ENCODE measurements around the gene TRAF2. TPM values are rescaled to one million over a fixed set of nuclear protein-coding genes. Genes with fewer than 3 reads are reported as not detected.

TRAF2 gene
- total RNA-seq, 2 donors from 2014 or later, result 5.2 to 30.7 TPM

DNA sequence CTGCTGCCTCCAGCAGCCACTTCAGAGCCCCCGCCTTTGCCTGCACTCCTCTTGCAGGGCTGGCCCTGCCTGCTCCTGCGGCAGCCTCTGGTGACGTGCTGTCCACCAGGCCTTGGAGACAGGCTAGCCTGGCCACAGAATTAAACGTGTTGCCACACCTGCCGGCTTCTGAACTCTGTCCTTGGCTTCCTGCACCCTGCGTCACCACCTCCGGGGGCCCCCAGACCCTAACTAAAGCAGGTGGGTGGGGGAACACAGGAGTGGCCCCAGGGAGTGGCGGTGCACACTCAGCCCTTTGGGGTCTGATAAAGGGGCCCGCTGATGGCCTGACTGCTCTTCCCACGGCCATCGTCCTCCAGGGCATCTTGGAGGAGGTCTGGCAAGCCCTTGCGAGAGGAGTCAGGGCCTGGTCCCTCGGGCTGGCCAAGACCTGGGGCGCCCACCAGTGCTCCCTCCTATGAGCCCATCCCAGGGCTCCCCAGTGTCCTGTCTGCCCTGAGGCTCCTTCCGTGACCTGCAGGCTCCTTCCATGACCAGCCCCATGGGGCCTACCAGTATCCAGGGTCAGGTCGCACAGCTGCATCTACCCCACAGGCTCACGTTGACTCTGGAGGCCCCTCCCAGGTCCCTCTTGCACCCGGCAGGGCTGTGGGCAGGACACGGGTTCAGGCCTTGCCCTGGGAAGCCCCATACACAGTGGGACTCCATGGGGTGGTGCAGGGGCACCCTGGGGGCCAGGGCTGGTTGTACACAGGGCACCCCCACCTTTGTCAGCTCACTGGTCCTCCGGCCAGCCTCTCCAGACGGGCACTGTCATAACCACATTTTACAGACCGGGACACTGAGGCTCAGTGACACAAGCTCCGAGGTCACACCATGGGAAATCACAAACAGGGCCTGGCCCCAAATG, 35.2 kb upstream of the TRAF2 start:
- Histone ChIP-seq H3K9me3 (no peaks in the 10 kb centered on the region), H3K4me3 (no peak overlapping the region), H3K4me1 (peaks cover 45% of the 10 kb centered on the region), H3K36me3 (replicated peaks in 1 of 2; ENCODE audit: insufficient read depth in 1 of 2, low read depth in 2 of 2) (no peaks in the 10 kb centered on the region), H3K27me3 (no peaks in the 10 kb centered on the region), H3K27ac (peak overlapping the region; percentile 64 to 84 (median 66))
- no peak for ATAC-seq
- 63 to 67% methylated on average over 15 to 23 of the region's 23 CpGs for WGBS, 2 donors
- peak in 2 of 4 donors; percentile 2 to 49 for DNase-seq
- intact Hi-C loops (cut with DNase I), result loop anchor here (10.0 kb wide), 1 partner anchor 94 kb away; the partner anchor contains the start of genes C8G and FBXW5
- no peak for TF ChIP-seq POLR2A (IDR thresholded peaks at IDR 0.05)
- no peak for TF ChIP-seq CTCF (IDR thresholded peaks at IDR 0.05)

GRCh38 chr9:136851941-136852663, 34.2 kb upstream of the TRAF2 start, which contains the start of gene MAMDC4:
Gene MAMDC4 (plus strand): TSS chr9:136852346. CDS start chr9:136852417, 71 bp downstream.
- H3K9me3 ChIP-seq, result no peaks in the 10 kb centered on the region
- H3K4me3 ChIP-seq, result no peak within 1 kb of the TSS
- H3K4me1 ChIP-seq, result peaks cover 45% of the 10 kb centered on the region
- no peaks in the 10 kb centered on the region for H3K36me3 ChIP-seq (replicated peaks in 1 of 2; ENCODE audit: insufficient read depth in 1 of 2, low read depth in 2 of 2)
- no peak for ATAC-seq
- H3K27ac ChIP-seq, result peak within 1 kb of the TSS; percentile 9 to 66 (median 64)
- peak; percentile 68 to 86 (median 82) for DNase-seq
- no peaks in the 10 kb centered on the region for H3K27me3 ChIP-seq
- WGBS, 2 donors, result 42 to 80% methylated on average over 2 to 21 of the region's 23 CpGs
- intact Hi-C loops (cut with DNase I), result loop anchor here (10.0 kb wide), 1 partner anchor 93 kb away; the partner anchor contains the start of genes C8G and FBXW5
- TF ChIP-seq CTCF (IDR thresholded peaks at IDR 0.05) (no peak), POLR2A (IDR thresholded peaks at IDR 0.05) (no peak)

DNA sequence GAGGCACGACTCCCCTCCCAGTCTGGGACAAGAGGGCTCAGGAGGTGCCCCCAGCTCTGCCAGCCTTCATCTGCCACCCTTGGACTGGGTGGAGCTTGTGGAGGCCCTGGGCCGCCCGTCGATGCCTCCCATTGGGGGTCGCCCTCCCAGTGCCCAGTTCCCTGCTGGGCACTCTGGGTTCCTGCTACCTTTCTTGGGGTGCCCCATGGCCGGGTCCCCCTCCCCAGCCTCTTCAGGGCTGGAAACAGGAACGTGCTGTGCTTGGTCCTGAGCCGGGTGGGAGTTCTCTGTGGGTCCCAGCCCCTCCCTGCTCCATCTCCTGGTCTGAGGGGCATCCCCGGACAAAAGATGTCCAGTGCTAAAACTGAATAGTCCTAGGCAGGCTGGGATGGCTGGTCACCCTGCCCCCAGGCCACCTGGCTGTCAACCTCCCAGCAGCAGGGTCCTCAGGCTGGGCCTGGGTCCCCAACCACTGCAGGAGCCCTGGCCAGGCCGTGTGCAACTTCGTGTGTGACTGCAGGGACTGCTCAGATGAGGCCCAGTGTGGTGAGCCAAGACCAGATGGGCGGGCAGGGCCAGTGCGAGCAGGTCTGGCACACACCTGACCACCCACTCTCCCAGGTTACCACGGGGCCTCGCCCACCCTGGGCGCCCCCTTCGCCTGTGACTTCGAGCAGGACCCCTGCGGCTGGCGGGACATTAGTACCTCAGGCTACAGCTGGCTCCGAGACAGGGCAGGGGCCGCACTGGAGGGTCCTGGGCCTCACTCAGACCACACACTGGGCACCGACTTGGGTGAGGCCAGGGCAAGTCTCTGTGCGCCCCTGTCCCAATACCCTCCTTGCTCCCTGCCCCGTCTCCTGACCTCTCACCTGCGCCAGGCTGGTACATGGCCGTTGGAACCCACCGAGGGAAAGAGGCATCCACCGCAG, 33.4 kb upstream of the TRAF2 start:
- H3K9me3 ChIP-seq, result no peaks in the 10 kb centered on the region
- H3K27ac ChIP-seq, result peak overlapping the region in 3 of 4 donors; percentile 9 to 66 (median 64)
- no peaks in the 10 kb centered on the region for H3K27me3 ChIP-seq
- H3K4me1 ChIP-seq, result peaks cover 50% of the 10 kb centered on the region
- no peak overlapping the region for H3K4me3 ChIP-seq
- H3K36me3 ChIP-seq (replicated peaks in 1 of 2; ENCODE audit: insufficient read depth in 1 of 2, low read depth in 2 of 2), result no peaks in the 10 kb centered on the region
- 82 to 93% methylated on average over 8 to 22 of the region's 29 CpGs for WGBS, 2 donors
- TF ChIP-seq CTCF (IDR thresholded peaks at IDR 0.05), result no peak
- TF ChIP-seq POLR2A (IDR thresholded peaks at IDR 0.05), result no peak
- ATAC-seq (no peak), DNase-seq (peak in 2 of 4 donors; percentile 11)
- intact Hi-C loops (cut with DNase I), result loop anchor here (10.0 kb wide), 1 partner anchor 92 kb away; the partner anchor contains the start of genes C8G and FBXW5

DNA sequence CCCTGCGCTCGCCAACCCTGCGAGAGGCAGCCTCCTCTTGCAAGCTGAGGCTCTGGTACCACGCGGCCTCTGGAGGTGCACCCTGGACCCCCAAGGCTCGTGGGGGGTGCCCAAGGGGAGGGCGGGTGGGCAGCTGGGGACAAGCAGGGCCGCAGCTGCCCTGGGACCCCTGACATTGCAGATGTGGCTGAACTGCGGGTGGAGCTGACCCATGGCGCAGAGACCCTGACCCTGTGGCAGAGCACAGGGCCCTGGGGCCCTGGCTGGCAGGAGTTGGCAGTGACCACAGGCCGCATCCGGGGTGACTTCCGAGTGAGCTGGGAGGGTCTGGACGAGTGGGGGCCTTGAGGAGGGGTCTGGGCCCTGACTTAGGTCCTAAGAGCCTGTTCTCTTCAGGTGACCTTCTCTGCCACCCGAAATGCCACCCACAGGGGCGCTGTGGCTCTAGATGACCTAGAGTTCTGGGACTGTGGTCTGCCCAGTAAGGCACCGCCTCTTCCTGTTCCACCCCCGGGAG, 32.7 kb upstream of the TRAF2 start:
- intact Hi-C loops (cut with DNase I), result loop anchor here (10.0 kb wide), 1 partner anchor 91 kb away; the partner anchor contains the start of genes C8G and FBXW5
- Histone ChIP-seq H3K27me3 (no peaks in the 10 kb centered on the region), H3K4me3 (no peak overlapping the region), H3K4me1 (peaks cover 57% of the 10 kb centered on the region), H3K27ac (no peak overlapping the region), H3K9me3 (no peaks in the 10 kb centered on the region), H3K36me3 (replicated peaks in 1 of 2; ENCODE audit: insufficient read depth in 1 of 2, low read depth in 2 of 2) (no peaks in the 10 kb centered on the region)
- TF ChIP-seq POLR2A (IDR thresholded peaks at IDR 0.05) (no peak), CTCF (IDR thresholded peaks at IDR 0.05) (no peak)
- no peak for ATAC-seq
- DNase-seq, result peak in 2 of 4 donors; percentile 13 to 16
- WGBS, 2 donors, result 74 to 87% methylated on average over 10 to 16 of the region's 18 CpGs
